Measurements from ENCODE around the gene PPA2. TPM values are rescaled to one million over a fixed set of nuclear protein-coding genes. Genes with fewer than 3 reads are reported as not detected.

The PPA2 gene
- total RNA-seq, 1 experiment from 2014 or later = 74.5 TPM

- H3K27me3 ChIP-seq (ENCODE audit: insufficient read depth, low read depth) = no peaks in the 10 kb centered on the region
- no peaks in the 10 kb centered on the region for H3K36me3 ChIP-seq (ENCODE audit: low read depth)
- H2AFZ ChIP-seq = no peak overlapping the region
- no peak for DNase-seq
- no peaks in the 10 kb centered on the region for H3K9me2 ChIP-seq (ENCODE audit: insufficient read depth)
- no peaks in the 10 kb centered on the region for H3K9me3 ChIP-seq (ENCODE audit: insufficient read depth, low read depth)
- TF ChIP-seq EZH2 (IDR thresholded peaks at IDR 0.05; ENCODE audit: low read depth) = no peak
- TF ChIP-seq CTCF (conservative IDR thresholded peaks at IDR 0.05) = no peak
- H3F3A ChIP-seq (ENCODE audit: insufficient read depth, low read depth) = no peaks in the 10 kb centered on the region
- no TSS peak for BruUV-seq (replicated peaks)
- H3K27ac ChIP-seq = no peak overlapping the region
- no peak overlapping the region for H3K4me2 ChIP-seq
- ChIA-PET POLR2A (ENCODE audit: unreplicated experiment) (interaction anchor here (0.6 kb wide), 1 partner anchor 19 kb away, joined by 6 read pairs; no protein-coding TSS in a partner anchor), CTCF (no interaction called here)
- no peaks in the 10 kb centered on the region for H4K20me1 ChIP-seq (ENCODE audit: insufficient read depth)
- H3K4me3 ChIP-seq = no peak overlapping the region
- no peaks in the 10 kb centered on the region for H3K79me2 ChIP-seq (ENCODE audit: low read depth)
- no peaks in the 10 kb centered on the region for H3K4me1 ChIP-seq (replicated peaks; ENCODE audit: insufficient read depth)
- intact Hi-C loops (cut with micrococcal nuclease; ENCODE audit: unreplicated experiment) = no loop called here
These were observed 112.8 kb downstream of the PPA2 start for GRCh38 chr4:105361053-105361452.

- no peaks in the 10 kb centered on the region for H3K9me3 ChIP-seq (ENCODE audit: insufficient read depth, low read depth)
- TF ChIP-seq EZH2 (IDR thresholded peaks at IDR 0.05; ENCODE audit: low read depth) = no peak
- TF ChIP-seq CTCF (conservative IDR thresholded peaks at IDR 0.05) = no peak
- intact Hi-C loops (cut with micrococcal nuclease; ENCODE audit: unreplicated experiment) = no loop called here
These were observed 116.4 kb downstream of the PPA2 start for GRCh38 chr4:105357258-105357980.

GRCh38 chr4:105356194-105356593 lies 117.7 kb downstream of the PPA2 start:
- intact Hi-C loops (cut with micrococcal nuclease; ENCODE audit: unreplicated experiment) = no loop called here
- Histone ChIP-seq H3K79me2 (ENCODE audit: low read depth) (no peaks in the 10 kb centered on the region), H3K9me3 (ENCODE audit: insufficient read depth, low read depth) (no peaks in the 10 kb centered on the region), H3K27me3 (ENCODE audit: insufficient read depth, low read depth) (no peaks in the 10 kb centered on the region), H2AFZ (no peak overlapping the region), H4K20me1 (ENCODE audit: insufficient read depth) (no peaks in the 10 kb centered on the region), H3K36me3 (ENCODE audit: low read depth) (no peaks in the 10 kb centered on the region), H3K9me2 (ENCODE audit: insufficient read depth) (no peaks in the 10 kb centered on the region), H3K27ac (no peak overlapping the region), H3K4me3 (no peak overlapping the region), H3K4me1 (replicated peaks; ENCODE audit: insufficient read depth) (no peaks in the 10 kb centered on the region), H3K4me2 (no peak overlapping the region), H3F3A (ENCODE audit: insufficient read depth, low read depth) (no peaks in the 10 kb centered on the region)
- TF ChIP-seq EZH2 (IDR thresholded peaks at IDR 0.05; ENCODE audit: low read depth) = no peak
- no peak for TF ChIP-seq CTCF (conservative IDR thresholded peaks at IDR 0.05)
- ChIA-PET POLR2A (ENCODE audit: unreplicated experiment) (no interaction called here), CTCF (no interaction called here)
- no peak for DNase-seq
- no TSS peak for BruUV-seq (replicated peaks)

More at GRCh38 chr4:105357258-105357980, 116.4 kb downstream of the PPA2 start:
- no peak overlapping the region for H2AFZ ChIP-seq
- BruUV-seq (replicated peaks) = no TSS peak
- no peaks in the 10 kb centered on the region for H3K9me2 ChIP-seq (ENCODE audit: insufficient read depth)
- CTCF ChIA-PET = no interaction called here
- no peak for DNase-seq
- H3K79me2 ChIP-seq (ENCODE audit: low read depth) = no peaks in the 10 kb centered on the region
- no peak overlapping the region for H3K27ac ChIP-seq
- no peaks in the 10 kb centered on the region for H3K4me1 ChIP-seq (replicated peaks; ENCODE audit: insufficient read depth)
- POLR2A ChIA-PET (ENCODE audit: unreplicated experiment) = no interaction called here
- H3K36me3 ChIP-seq (ENCODE audit: low read depth) = no peaks in the 10 kb centered on the region
- no peaks in the 10 kb centered on the region for H4K20me1 ChIP-seq (ENCODE audit: insufficient read depth)
- no peak overlapping the region for H3K4me3 ChIP-seq
- H3K27me3 ChIP-seq (ENCODE audit: insufficient read depth, low read depth) = no peaks in the 10 kb centered on the region
- H3K4me2 ChIP-seq = no peak overlapping the region
- H3F3A ChIP-seq (ENCODE audit: insufficient read depth, low read depth) = no peaks in the 10 kb centered on the region
